Astrocyte (in vitro differentiated cells and primary cell): ENCODE data around the gene PTPRT. TPM values are rescaled to one million over a fixed set of nuclear protein-coding genes. Genes with fewer than 3 reads are reported as not detected.

Experiments used
- DNase-seq: peaks from one replicate; pipeline ENCODE4 v3.0.0-alpha.2; 2010; ENCODE audit warnings: low read depth
- FAIRE-seq: peaks from 2 replicates; lab custom pipeline; 2011; peaks lifted over from hg19 to GRCh38; lab: Jason Lieb, UNC
- H2AFZ ChIP-seq: 2 replicates; pipeline ENCODE4 v1.6.0; 2012; ENCODE audit warnings: low read depth, low read length, inconsistent platforms
- H3K27ac ChIP-seq: 2 replicates; pipeline ENCODE4 v1.5.1; 2011; ENCODE audit warnings: low read depth, low read length, inconsistent platforms
- H3K27me3 ChIP-seq: 2 replicates; pipeline ENCODE4 v1.6.0; 2011; ENCODE audit warnings: low read length, inconsistent platforms; ENCODE audit not compliant: insufficient read depth
- H3K36me3 ChIP-seq: 2 replicates; pipeline ENCODE4 v1.5.1; 2011; ENCODE audit warnings: low read length, inconsistent platforms; ENCODE audit not compliant: insufficient read depth
- H3K4me1 ChIP-seq: 2 replicates; pipeline ENCODE4 v1.5.1; 2011; ENCODE audit warnings: low read length, inconsistent platforms; ENCODE audit not compliant: insufficient read depth
- H3K4me2 ChIP-seq: 2 replicates; pipeline ENCODE4 v1.6.0; 2012; ENCODE audit warnings: low read length, inconsistent platforms
- H3K4me3 ChIP-seq: 2 replicates; pipeline ENCODE4 v1.5.1; 2011; ENCODE audit warnings: low read depth, mild to moderate bottlenecking, low read length, inconsistent platforms; ENCODE audit not compliant: insufficient read depth
- H3K79me2 ChIP-seq: 2 replicates; pipeline ENCODE4 v1.6.0; 2012; ENCODE audit warnings: mild to moderate bottlenecking, low read length, inconsistent platforms; ENCODE audit not compliant: insufficient read depth
- H3K9ac ChIP-seq: 2 replicates; pipeline ENCODE4 v1.6.0; 2012; ENCODE audit warnings: mild to moderate bottlenecking, low read length, inconsistent platforms
- H3K9me3 ChIP-seq: 2 replicates; pipeline ENCODE4 v1.5.1; 2012; ENCODE audit warnings: low read depth, mild to moderate bottlenecking, low read length, inconsistent platforms; ENCODE audit not compliant: insufficient read depth
- H4K20me1 ChIP-seq: 2 replicates; pipeline ENCODE4 v1.6.0; 2012; ENCODE audit warnings: low read length, inconsistent platforms; ENCODE audit not compliant: insufficient read depth
- H3K27ac Mint-ChIP-seq: one replicate; pipeline ENCODE4 v1.8.0; 2021; ENCODE audit warnings: mild to moderate bottlenecking, mixed read lengths; ENCODE audit not compliant: unreplicated experiment
- H3K27me3 Mint-ChIP-seq: one replicate; pipeline ENCODE4 v1.8.0; 2021; ENCODE audit warnings: low read depth, mixed read lengths; ENCODE audit not compliant: unreplicated experiment
- H3K36me3 Mint-ChIP-seq: one replicate; pipeline ENCODE4 v1.8.0; 2021; ENCODE audit warnings: low read depth, mixed read lengths; ENCODE audit not compliant: unreplicated experiment
- H3K4me1 Mint-ChIP-seq: one replicate; pipeline ENCODE4 v1.8.0; 2021; ENCODE audit warnings: low read depth, mixed read lengths; ENCODE audit not compliant: unreplicated experiment
- H3K4me3 Mint-ChIP-seq: one replicate; pipeline ENCODE4 v1.8.0; 2021; ENCODE audit warnings: mild to moderate bottlenecking, moderate library complexity, mixed read lengths; ENCODE audit not compliant: unreplicated experiment
- H3K9me3 Mint-ChIP-seq: one replicate; pipeline ENCODE4 v1.8.0; 2021; ENCODE audit warnings: mild to moderate bottlenecking, mixed read lengths; ENCODE audit not compliant: unreplicated experiment
- CTCF ChIP-seq: IDR thresholded peaks from 2 replicates; pipeline ENCODE4 v1.5.1; 2011; ENCODE audit warnings: low read depth, mild to moderate bottlenecking, inconsistent platforms, low read length, moderate library complexity; ENCODE audit not compliant: insufficient read depth
- EZH2 ChIP-seq: IDR thresholded peaks from 2 replicates; pipeline ENCODE4 v1.6.1; 2012; ENCODE audit warnings: mild to moderate bottlenecking, low read length, inconsistent platforms; ENCODE audit not compliant: insufficient read depth
- total RNA-seq: library from RNA; stranded (reverse); gene quantifications from 2 replicates; pipeline ENCODE4 v1.2.1, GENCODE V29; 2021

The PTPRT gene
- total RNA-seq, 1 donor from 2014 or later: 0.25 TPM

DNA sequence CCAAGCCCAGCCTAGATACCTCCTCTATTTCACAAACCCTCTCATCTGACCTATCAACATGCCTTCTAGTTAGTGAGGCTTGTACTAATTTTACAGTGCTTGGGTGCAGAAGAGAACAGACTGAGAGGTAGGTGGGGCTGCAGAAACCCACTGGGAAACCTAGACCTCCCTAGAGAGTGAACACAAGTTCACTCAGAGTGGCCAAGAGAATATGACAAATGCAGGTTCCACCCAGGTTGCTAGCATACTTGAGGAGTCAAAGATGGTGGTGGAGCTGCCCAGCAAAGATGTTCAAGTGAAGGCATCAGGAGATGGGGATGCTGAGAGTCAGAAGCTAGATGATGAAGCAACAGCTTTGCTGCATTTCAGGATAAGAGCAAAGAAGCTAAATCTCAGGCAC is 337.0 kb downstream of the PTPRT start:
- Mint-ChIP-seq H3K4me3 (no peak overlapping the region), H3K9me3 (peaks cover 6% of the 10 kb centered on the region), H3K27me3 (no peaks in the 10 kb centered on the region), H3K27ac (no peak overlapping the region), H3K36me3 (no peaks in the 10 kb centered on the region), H3K4me1 (no peaks in the 10 kb centered on the region)
- H3K9me3 ChIP-seq: no peaks in the 10 kb centered on the region
- no peaks in the 10 kb centered on the region for H4K20me1 ChIP-seq
- no peak overlapping the region for H3K4me2 ChIP-seq
- no peaks in the 10 kb centered on the region for H3K4me1 ChIP-seq
- H2AFZ ChIP-seq: no peak overlapping the region
- TF ChIP-seq EZH2 (no peak), CTCF (no peak)
- H3K9ac ChIP-seq: no peak overlapping the region
- H3K27me3 ChIP-seq: no peaks in the 10 kb centered on the region
- no peak overlapping the region for H3K27ac ChIP-seq
- FAIRE-seq (no peak), DNase-seq (no peak)
- H3K79me2 ChIP-seq: no peaks in the 10 kb centered on the region
- no peaks in the 10 kb centered on the region for H3K36me3 ChIP-seq
- no peak overlapping the region for H3K4me3 ChIP-seq

GRCh38 chr20:42846784-42847490 is 342.8 kb downstream of the PTPRT start:
- Histone ChIP-seq H3K79me2 (no peaks in the 10 kb centered on the region), H3K27me3 (no peaks in the 10 kb centered on the region), H3K9me3 (peaks cover 5% of the 10 kb centered on the region), H3K4me2 (no peak overlapping the region), H3K4me1 (no peaks in the 10 kb centered on the region), H4K20me1 (no peaks in the 10 kb centered on the region), H3K27ac (no peak overlapping the region), H3K36me3 (no peaks in the 10 kb centered on the region), H3K4me3 (no peak overlapping the region), H2AFZ (no peak overlapping the region), H3K9ac (no peak overlapping the region)
- DNase-seq (no peak), FAIRE-seq (no peak)
- Mint-ChIP-seq H3K4me3 (no peak overlapping the region), H3K4me1 (no peaks in the 10 kb centered on the region), H3K36me3 (no peaks in the 10 kb centered on the region), H3K27me3 (no peaks in the 10 kb centered on the region), H3K27ac (no peak overlapping the region), H3K9me3 (peaks cover 25% of the 10 kb centered on the region)
- TF ChIP-seq CTCF: no peak
- no peak for TF ChIP-seq EZH2

DNA sequence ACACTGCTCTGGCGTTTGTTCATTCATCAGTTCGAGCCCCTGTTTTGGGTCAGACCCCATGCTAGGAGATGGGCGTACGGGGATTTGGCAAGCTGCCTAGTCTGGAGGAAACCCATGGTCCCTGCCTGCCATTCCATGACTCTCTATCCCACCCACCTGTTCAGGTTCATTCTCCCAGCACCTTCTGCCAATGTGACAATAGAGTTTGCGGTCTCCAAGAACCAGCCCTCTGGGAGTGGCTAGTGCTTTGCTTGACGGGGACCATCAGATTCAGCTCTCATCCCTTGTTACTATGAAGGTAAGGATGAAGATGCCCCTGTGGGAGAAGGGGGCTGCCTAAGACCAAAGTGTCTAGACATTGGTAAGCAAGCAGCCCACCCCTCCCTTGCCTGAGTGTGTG is 345.0 kb downstream of the PTPRT start:
- Histone ChIP-seq H3K9me3 (peaks cover 9% of the 10 kb centered on the region), H3K9ac (no peak overlapping the region), H3K27ac (no peak overlapping the region), H3K27me3 (no peaks in the 10 kb centered on the region), H4K20me1 (no peaks in the 10 kb centered on the region), H2AFZ (no peak overlapping the region), H3K4me3 (no peak overlapping the region), H3K4me1 (no peaks in the 10 kb centered on the region), H3K4me2 (no peak overlapping the region), H3K79me2 (no peaks in the 10 kb centered on the region), H3K36me3 (no peaks in the 10 kb centered on the region)
- Mint-ChIP-seq H3K27me3 (no peaks in the 10 kb centered on the region), H3K4me3 (no peak overlapping the region), H3K9me3 (peaks cover 25% of the 10 kb centered on the region), H3K27ac (no peak overlapping the region), H3K4me1 (no peaks in the 10 kb centered on the region), H3K36me3 (no peaks in the 10 kb centered on the region)
- TF ChIP-seq CTCF: no peak
- no peak for DNase-seq
- no peak for FAIRE-seq
